Fibroblast of lung (primary cell): ENCODE results near the gene PRPF39. TPM values are rescaled to one million over a fixed set of nuclear protein-coding genes. Genes with fewer than 3 reads are reported as not detected.

Experiments
- DNase-seq, 2 donors: peaks; one replicate each; pipeline versions ENCODE4 v3.0.0 to v3.0.0-alpha.2; 2010; ENCODE audit warnings: low read depth in 2 of 2
- H2AFZ ChIP-seq: 2 replicates; pipeline ENCODE4 v1.5.1; 2012; ENCODE audit warnings: low read length, control low read depth, inconsistent platforms
- H3K27ac ChIP-seq: 2 replicates; pipeline ENCODE4 v1.5.1; 2011; ENCODE audit warnings: low read length, control low read depth; ENCODE audit not compliant: insufficient read depth
- H3K27me3 ChIP-seq: 2 replicates; pipeline ENCODE4 v1.5.1; 2011; ENCODE audit warnings: mild to moderate bottlenecking, low read length; ENCODE audit not compliant: control insufficient read depth, insufficient read depth
- H3K36me3 ChIP-seq: 2 replicates; pipeline ENCODE4 v1.5.1; 2011; ENCODE audit warnings: low read length; ENCODE audit not compliant: control insufficient read depth, insufficient read depth
- H3K4me1 ChIP-seq: 2 replicates; pipeline ENCODE4 v1.5.1; 2011; ENCODE audit warnings: low read length; ENCODE audit not compliant: control insufficient read depth, insufficient read depth; ENCODE audit errors: extremely low read depth
- H3K4me2 ChIP-seq: 2 replicates; pipeline ENCODE4 v1.5.1; 2011; ENCODE audit warnings: low read length, control low read depth; ENCODE audit not compliant: insufficient read depth; ENCODE audit errors: extremely low read depth
- H3K4me3 ChIP-seq, 4 experiments: fragments of 200-600 bp in 1 of 4; sonication (generic) in 1 of 4; replicated peaks in 1 of 4; 2 replicates each; pipeline ENCODE4 v1.5.1; 2011 to 2016; ENCODE audit warnings: low read length in 4 of 4, low read depth in 3 of 4, mild to moderate bottlenecking in 3 of 4, control low read depth in 2 of 4, inconsistent platforms in 1 of 4, mixed read lengths in 1 of 4; ENCODE audit not compliant: insufficient read depth in 1 of 4; ENCODE audit errors: control extremely low read depth in 1 of 4
- H3K79me2 ChIP-seq: 2 replicates; pipeline ENCODE4 v1.5.1; 2012; ENCODE audit warnings: mild to moderate bottlenecking, low read length, inconsistent platforms; ENCODE audit not compliant: control insufficient read depth, insufficient read depth
- H3K9ac ChIP-seq: 2 replicates; pipeline ENCODE4 v1.5.1; 2011; ENCODE audit warnings: mild to moderate bottlenecking, low read length, control low read depth; ENCODE audit not compliant: insufficient read depth
- H3K9me3 ChIP-seq: 2 replicates; pipeline ENCODE4 v1.5.1; 2012; ENCODE audit warnings: low read depth, low read length; ENCODE audit not compliant: control insufficient read depth, insufficient read depth
- H4K20me1 ChIP-seq: 2 replicates; pipeline ENCODE4 v1.5.1; 2011; ENCODE audit warnings: low read length; ENCODE audit not compliant: control insufficient read depth, insufficient read depth; ENCODE audit errors: extremely low read depth
- CTCF ChIP-seq, 2 donors: IDR thresholded peaks in 1 of 2; conservative IDR thresholded peaks in 1 of 2; 1 replicate in 1 of 2; 2 replicates in 1 of 2; pipeline ENCODE4 v1.5.1; 2011 to 2012; ENCODE audit warnings: low read length in 2 of 2, control low read depth in 1 of 2, inconsistent platforms in 1 of 2, low read depth in 1 of 2, mild to moderate bottlenecking in 1 of 2
- EZH2 ChIP-seq: IDR thresholded peaks from 2 replicates; pipeline ENCODE4 v1.5.1; 2012; ENCODE audit warnings: low read length, control low read depth, mild to moderate bottlenecking; ENCODE audit errors: missing control alignments
- polyA plus RNA-seq, 2 donors: library from polyadenylated mRNA; depleted of rRNA in 1 of 2; stranded (reverse) in 1 of 2; unstranded in 1 of 2; fragments of >200 nt; gene quantifications; 2 replicates each; pipeline ENCODE4 v1.2.1, GENCODE V29; 2011 to 2012; ENCODE audit warnings: missing spikeins in 1 of 2
- total RNA-seq: library from RNA; depleted of rRNA; stranded (reverse); fragments of >200 nt; gene quantifications from 2 replicates; pipeline ENCODE4 v1.2.1, GENCODE V29; 2014

Gene PRPF39
- total and polyA plus RNA-seq, 2 donors (not counting 1 experiment from before 2014, with no cell fraction given), result 28.4 to 28.5 TPM

- H3K4me2 ChIP-seq, result no peak overlapping the region
- H3K9ac ChIP-seq, result no peak overlapping the region
- no peak overlapping the region for H3K27ac ChIP-seq
- H3K27me3 ChIP-seq, result no peaks in the 10 kb centered on the region
- no peaks in the 10 kb centered on the region for H3K4me1 ChIP-seq
- no peak for DNase-seq
- H3K4me3 ChIP-seq, result no peak overlapping the region
- no peaks in the 10 kb centered on the region for H3K79me2 ChIP-seq
- no peaks in the 10 kb centered on the region for H3K9me3 ChIP-seq
- no peak overlapping the region for H2AFZ ChIP-seq
- peaks cover 7% of the 10 kb centered on the region for H3K36me3 ChIP-seq
- no peak for TF ChIP-seq EZH2
- no peak for TF ChIP-seq CTCF (conservative IDR thresholded peaks at IDR 0.05 in 1 of 2, IDR thresholded peaks at IDR 0.05 in 1 of 2; ENCODE audit: low read depth in 1 of 2, low read length in 2 of 2)
- H4K20me1 ChIP-seq, result no peaks in the 10 kb centered on the region
These were observed 19.9 kb downstream of the PRPF39 start for GRCh38 chr14:45103806-45104205.

GRCh38 chr14:45104561-45104960, 20.6 kb downstream of the PRPF39 start:
- Histone ChIP-seq H3K27me3 (no peaks in the 10 kb centered on the region), H2AFZ (no peak overlapping the region), H3K9ac (no peak overlapping the region), H3K4me2 (no peak overlapping the region), H3K4me3 (no peak overlapping the region), H3K9me3 (no peaks in the 10 kb centered on the region), H4K20me1 (no peaks in the 10 kb centered on the region), H3K36me3 (peaks cover 7% of the 10 kb centered on the region), H3K79me2 (no peaks in the 10 kb centered on the region), H3K4me1 (no peaks in the 10 kb centered on the region), H3K27ac (no peak overlapping the region)
- no peak for DNase-seq
- TF ChIP-seq CTCF (conservative IDR thresholded peaks at IDR 0.05 in 1 of 2, IDR thresholded peaks at IDR 0.05 in 1 of 2; ENCODE audit: low read depth in 1 of 2, low read length in 2 of 2), result no peak
- no peak for TF ChIP-seq EZH2

GRCh38 chr14:45112896-45113781, 29.2 kb downstream of the PRPF39 start:
- TF ChIP-seq EZH2, result no peak
- no peak for TF ChIP-seq CTCF (conservative IDR thresholded peaks at IDR 0.05 in 1 of 2, IDR thresholded peaks at IDR 0.05 in 1 of 2; ENCODE audit: low read depth in 1 of 2, low read length in 2 of 2)
- no peaks in the 10 kb centered on the region for H3K79me2 ChIP-seq
- H3K4me3 ChIP-seq, result no peak overlapping the region
- no peaks in the 10 kb centered on the region for H3K4me1 ChIP-seq
- H3K36me3 ChIP-seq, result peaks cover 5% of the 10 kb centered on the region
- no peaks in the 10 kb centered on the region for H3K9me3 ChIP-seq
- H3K4me2 ChIP-seq, result no peak overlapping the region
- no peak overlapping the region for H3K27ac ChIP-seq
- no peak overlapping the region for H3K9ac ChIP-seq
- DNase-seq, result peak; percentile 23 to 30
- no peak overlapping the region for H2AFZ ChIP-seq
- H3K27me3 ChIP-seq, result no peaks in the 10 kb centered on the region
- H4K20me1 ChIP-seq, result no peaks in the 10 kb centered on the region
